ENCODE data around the gene HSF2.

GRCh38 chr6:122389704-122390372 lies 9.6 kb upstream of the HSF2 start:
- TF ChIP-seq EP300 (IDR thresholded peaks at IDR 0.05; ENCODE audit: low read depth) (no peak), POLR2A (IDR thresholded peaks at IDR 0.05) (no peak), CTCF (IDR thresholded peaks at IDR 0.05) (no peak), POLR2AphosphoS5 (IDR thresholded peaks at IDR 0.05) (no peak)

All from transverse colon (tissue), 4 donors.